Activated gamma-delta T cell treated with anti-CD3 and anti-CD28 coated beads, Interleukin-2, amount 50 U/mL, for 16 hours (primary cell): ENCODE data around the gene PHTF1.

Experiments
- DNase-seq: peaks from one replicate; pipeline ENCODE4 v3.0.0-alpha.2; 2020; ENCODE audit warnings: low read depth

PHTF1 gene

GRCh38 chr1:113665071-113665470 is 94.2 kb downstream of the PHTF1 start:
- DNase-seq: no peak

- no peak for DNase-seq
These were observed 95.9 kb downstream of the PHTF1 start for GRCh38 chr1:113663165-113663951.

DNA sequence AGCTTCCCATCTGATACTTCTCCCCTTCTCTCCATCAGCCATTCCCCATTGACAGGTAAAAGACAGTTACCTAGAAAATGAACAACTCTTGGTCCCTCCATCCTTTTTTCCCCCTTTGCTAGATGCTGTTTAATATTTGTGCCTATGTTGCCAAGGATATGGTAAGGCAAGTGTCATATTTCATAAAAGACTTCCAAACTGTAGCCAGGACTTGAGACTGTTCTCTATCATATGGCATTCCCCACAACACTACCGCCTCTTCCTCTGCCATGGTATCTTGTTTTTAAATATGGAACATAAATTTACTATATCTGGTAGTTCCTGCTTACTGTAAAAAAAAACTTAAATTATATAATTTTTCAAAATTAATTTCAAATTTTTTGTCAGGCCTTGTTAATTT is 97.2 kb downstream of the PHTF1 start:
- no peak for DNase-seq

DNA sequence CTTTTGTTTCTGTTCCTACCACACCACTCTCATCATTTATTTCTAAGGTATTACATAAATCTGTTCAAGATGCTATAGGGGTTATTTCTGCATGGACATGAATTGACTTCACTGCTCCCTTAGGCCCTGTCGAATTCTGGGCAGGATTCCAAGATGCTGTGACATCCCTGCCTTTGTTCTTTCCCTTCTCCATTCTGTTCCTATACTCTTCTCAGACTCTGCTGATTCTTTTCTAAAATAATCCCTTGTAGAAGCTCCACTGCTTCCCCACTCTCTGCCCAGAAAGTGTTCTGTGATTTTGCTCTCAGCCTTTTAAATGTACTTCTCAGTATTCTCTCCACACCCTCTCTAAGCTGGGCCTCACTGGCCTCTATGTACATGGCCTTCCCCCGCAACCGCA is 99.2 kb downstream of the PHTF1 start:
- DNase-seq: no peak

DNA sequence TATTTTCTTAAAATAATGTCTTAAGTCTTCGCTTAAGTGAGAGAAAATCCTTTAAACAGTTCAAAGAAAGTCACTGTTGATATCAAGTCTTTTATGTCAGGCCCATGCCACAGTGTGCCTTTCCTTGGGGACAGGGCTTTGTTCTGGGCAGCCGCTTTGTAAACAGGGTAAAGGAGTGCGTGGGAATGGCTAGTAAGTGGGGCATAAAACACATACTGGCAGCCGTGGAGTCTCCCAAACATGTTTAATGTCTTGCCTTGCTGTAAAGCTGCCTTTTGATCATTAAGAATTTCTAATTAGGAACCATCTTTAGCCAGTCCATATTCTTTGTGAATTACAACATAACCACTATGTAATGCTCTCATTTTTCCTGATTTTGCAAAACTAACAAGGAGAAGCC is 99.7 kb downstream of the PHTF1 start:
- DNase-seq: no peak

- no peak for DNase-seq
These were observed 100.3 kb downstream of the PHTF1 start for GRCh38 chr1:113659035-113659434.

- no peak for DNase-seq
These were observed 101.7 kb downstream of the PHTF1 start for GRCh38 chr1:113657556-113658063.

DNA sequence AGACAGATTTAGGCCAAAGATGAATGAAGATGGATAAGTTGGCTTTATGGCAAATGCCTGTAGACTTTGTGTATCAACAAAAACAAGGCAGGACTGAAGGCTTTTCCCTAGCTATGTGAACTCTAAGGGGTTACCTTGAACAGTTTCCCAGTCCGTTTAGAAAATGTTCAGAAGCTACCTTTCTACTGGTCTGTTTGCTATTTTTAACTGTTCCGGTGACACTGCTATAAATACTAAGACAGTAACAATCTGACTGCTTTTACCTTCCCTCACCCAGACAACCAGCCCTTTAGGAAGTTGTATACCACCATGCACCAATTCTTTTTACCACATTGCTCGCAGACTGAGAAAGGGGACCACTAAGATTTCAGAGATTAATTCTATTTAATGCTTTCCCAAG is 102.2 kb downstream of the PHTF1 start:
- no peak for DNase-seq

DNA sequence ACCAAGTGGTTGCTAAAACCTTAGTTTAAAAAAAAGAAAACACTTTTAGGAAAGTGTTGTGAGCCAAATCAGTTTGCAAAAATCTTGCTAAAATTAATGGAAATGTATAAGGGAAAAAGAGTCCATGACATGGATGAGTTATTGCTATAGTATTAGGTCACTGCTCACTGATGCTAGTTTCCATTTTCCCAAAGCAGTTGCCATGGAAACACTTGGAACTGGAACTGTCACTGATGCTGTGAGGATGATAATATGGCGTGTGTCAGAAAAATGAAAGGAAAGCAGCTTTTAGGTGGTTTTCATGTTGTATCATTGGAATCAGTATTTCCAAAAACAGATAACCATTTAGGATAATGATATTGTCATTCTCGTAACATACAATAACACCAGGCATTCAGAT is 104.4 kb downstream of the PHTF1 start:
- no peak for DNase-seq

DNA sequence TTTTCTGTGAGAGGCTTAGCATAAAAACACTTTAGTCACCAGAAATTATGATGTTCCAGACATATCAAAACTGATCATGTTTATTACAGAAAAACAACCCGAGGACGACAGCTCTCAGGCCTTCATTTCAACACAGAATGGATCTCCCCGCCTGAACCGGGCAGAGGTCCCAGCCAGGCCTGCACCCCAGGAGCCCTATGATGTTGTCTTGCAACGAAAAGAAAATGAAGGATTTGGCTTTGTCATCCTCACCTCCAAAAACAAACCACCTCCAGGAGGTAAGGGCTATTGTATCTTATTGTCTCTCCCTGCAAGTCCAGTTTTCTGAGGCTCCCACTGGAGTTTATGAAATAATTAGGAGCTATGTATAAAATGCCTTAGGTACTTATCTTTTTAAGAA is 105.5 kb downstream of the PHTF1 start:
- no peak for DNase-seq

DNA sequence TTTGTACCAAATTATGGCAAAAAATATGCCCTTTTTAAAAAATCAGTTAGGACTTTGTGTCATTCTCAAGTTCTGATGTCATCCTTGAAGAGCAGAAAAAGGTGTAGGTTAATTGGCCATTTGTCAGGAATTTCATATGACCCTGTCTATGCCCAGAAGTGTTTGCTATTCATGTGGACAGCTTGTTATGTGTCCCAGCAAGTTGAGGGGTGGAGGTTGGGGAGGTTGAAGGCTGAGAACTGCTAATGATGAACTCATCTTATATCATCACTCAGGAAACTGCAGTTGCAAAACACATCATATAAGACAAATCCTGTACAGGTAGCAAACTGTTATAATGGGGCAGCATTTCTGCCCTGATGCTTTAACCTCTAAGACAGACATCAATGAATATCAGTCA is 106.5 kb downstream of the PHTF1 start:
- no peak for DNase-seq

- DNase-seq: no peak
These were observed 110.8 kb downstream of the PHTF1 start for GRCh38 chr1:113648478-113648877.

GRCh38 chr1:113647164-113647563 is 112.1 kb downstream of the PHTF1 start:
- no peak for DNase-seq
